Activated naive CD4-positive, alpha-beta T cell treated with anti-CD3 and anti-CD28 coated beads, Interleukin-2, amount 50 U/mL, for 72 hours (primary cell): ENCODE data around the gene PPIF. TPM values are rescaled to one million over a fixed set of nuclear protein-coding genes. Genes with fewer than 3 reads are reported as not detected.

Experiments used
- ATAC-seq, 2 donors: fragments of 150-1000 bp; cut with Tn5 transposase; 2 replicates each; pipeline ENCODE4 v1.10.0; 2021; ENCODE audit warnings: mild to moderate bottlenecking in 2 of 2, moderate library complexity in 2 of 2
- DNase-seq, 2 donors: peaks; one replicate each; pipeline ENCODE4 v3.0.0; 2021 to 2022; ENCODE audit warnings: low spot score in 2 of 2
- H3K27ac Mint-ChIP-seq, 2 donors: one replicate each; pipeline ENCODE4 v1.8.0; 2022; ENCODE audit warnings: mild to moderate bottlenecking in 2 of 2, mixed read lengths in 2 of 2
- H3K36me3 Mint-ChIP-seq, 2 donors: one replicate each; pipeline ENCODE4 v1.8.0; 2022; ENCODE audit warnings: mixed read lengths in 2 of 2
- H3K9me3 Mint-ChIP-seq, 2 donors: one replicate each; pipeline ENCODE4 v1.8.0; 2022; ENCODE audit warnings: mixed read lengths in 2 of 2
- total RNA-seq, 2 donors: library from RNA; stranded (reverse); gene quantifications; one replicate each; pipeline ENCODE4 v1.2.3, GENCODE V29; 2022

PPIF gene
- total RNA-seq, 2 donors from 2014 or later: 60.2 to 144 TPM

GRCh38 chr10:79367426-79368189, 20.3 kb downstream of the PPIF start:
- no peak overlapping the region for H3K27ac Mint-ChIP-seq
- ATAC-seq (no peak), DNase-seq (no peak)
- H3K9me3 Mint-ChIP-seq: peaks cover 0 to 7% of the 10 kb centered on the region in 2 donors
- no peaks in the 10 kb centered on the region for H3K36me3 Mint-ChIP-seq

- no peak for ATAC-seq
- no peaks in the 10 kb centered on the region for H3K9me3 Mint-ChIP-seq
- H3K27ac Mint-ChIP-seq: no peak overlapping the region
- no peaks in the 10 kb centered on the region for H3K36me3 Mint-ChIP-seq
- peak in 1 of 2 donors; percentile 28 for DNase-seq
Observed at GRCh38 chr10:79372871-79373270, 25.6 kb downstream of the PPIF start.

- peak; percentile 73 to 85 for DNase-seq
- peak; percentile 72 to 75 for ATAC-seq
- Mint-ChIP-seq H3K9me3 (no peaks in the 10 kb centered on the region), H3K36me3 (no peaks in the 10 kb centered on the region), H3K27ac (peak overlapping the region in 1 of 2 donors; percentile 23)
Observed at GRCh38 chr10:79374312-79375191, 27.3 kb downstream of the PPIF start.

GRCh38 chr10:79375321-79376077, 28.2 kb downstream of the PPIF start:
- DNase-seq (peak in 1 of 2 donors; percentile 44), ATAC-seq (no peak)
- Mint-ChIP-seq H3K36me3 (no peaks in the 10 kb centered on the region), H3K27ac (no peak overlapping the region), H3K9me3 (no peaks in the 10 kb centered on the region)

- H3K36me3 Mint-ChIP-seq: no peaks in the 10 kb centered on the region
- no peak overlapping the region for H3K27ac Mint-ChIP-seq
- no peaks in the 10 kb centered on the region for H3K9me3 Mint-ChIP-seq
- ATAC-seq: no peak
- peak in 1 of 2 donors; percentile 34 for DNase-seq
Observed at GRCh38 chr10:79376078-79376628, 28.9 kb downstream of the PPIF start.

GRCh38 chr10:79376751-79377556, 29.7 kb downstream of the PPIF start:
- H3K9me3 Mint-ChIP-seq: no peaks in the 10 kb centered on the region
- no peaks in the 10 kb centered on the region for H3K36me3 Mint-ChIP-seq
- H3K27ac Mint-ChIP-seq: no peak overlapping the region
- ATAC-seq (no peak), DNase-seq (peak; percentile 0 to 30)

- Mint-ChIP-seq H3K36me3 (no peaks in the 10 kb centered on the region), H3K9me3 (no peaks in the 10 kb centered on the region), H3K27ac (no peak overlapping the region)
- DNase-seq: peak; percentile 0 to 21
- ATAC-seq: no peak
Observed at GRCh38 chr10:79377557-79378382, 30.5 kb downstream of the PPIF start.

- Mint-ChIP-seq H3K27ac (no peak overlapping the region), H3K36me3 (no peaks in the 10 kb centered on the region), H3K9me3 (no peaks in the 10 kb centered on the region)
- DNase-seq: peak in 1 of 2 donors; percentile 0
- no peak for ATAC-seq
Observed at GRCh38 chr10:79378383-79378646, 31.0 kb downstream of the PPIF start.

- Mint-ChIP-seq H3K9me3 (no peaks in the 10 kb centered on the region), H3K27ac (no peak overlapping the region), H3K36me3 (no peaks in the 10 kb centered on the region)
- ATAC-seq: no peak
- peak; percentile 0 to 42 for DNase-seq
Observed at GRCh38 chr10:79378647-79379511, 31.6 kb downstream of the PPIF start.

GRCh38 chr10:79379512-79380124, 32.3 kb downstream of the PPIF start:
- DNase-seq (peak in 1 of 2 donors; percentile 46), ATAC-seq (peak in 1 of 2 donors; percentile 16)
- no peaks in the 10 kb centered on the region for H3K36me3 Mint-ChIP-seq

GRCh38 chr10:79380125-79380945, 33.1 kb downstream of the PPIF start:
- peak in 1 of 2 donors; percentile 50 for DNase-seq
- Mint-ChIP-seq H3K27ac (no peak overlapping the region), H3K9me3 (no peaks in the 10 kb centered on the region), H3K36me3 (no peaks in the 10 kb centered on the region)
- ATAC-seq: peak in 1 of 2 donors; percentile 13

More at GRCh38 chr10:79379512-79380124, 32.3 kb downstream of the PPIF start:
- H3K27ac Mint-ChIP-seq: no peak overlapping the region
- no peaks in the 10 kb centered on the region for H3K9me3 Mint-ChIP-seq

GRCh38 chr10:79380946-79381721, 33.9 kb downstream of the PPIF start:
- Mint-ChIP-seq H3K27ac (no peak overlapping the region), H3K9me3 (no peaks in the 10 kb centered on the region), H3K36me3 (no peaks in the 10 kb centered on the region)
- ATAC-seq (no peak), DNase-seq (peak in 1 of 2 donors; percentile 16)

GRCh38 chr10:79381804-79382221, 34.5 kb downstream of the PPIF start:
- no peaks in the 10 kb centered on the region for H3K9me3 Mint-ChIP-seq
- DNase-seq (peak in 1 of 2 donors; percentile 39), ATAC-seq (no peak)
- no peaks in the 10 kb centered on the region for H3K36me3 Mint-ChIP-seq
- H3K27ac Mint-ChIP-seq: no peak overlapping the region
